Chondrocyte (in vitro differentiated cells): ENCODE results near the gene ZC3HAV1L. TPM values are rescaled to one million over a fixed set of nuclear protein-coding genes. Genes with fewer than 3 reads are reported as not detected.

ENCODE experiments used
- DNase-seq: peaks from one replicate; pipeline ENCODE4 v3.0.0; 2021; ENCODE audit warnings: mixed read lengths, low spot score
- H3K27ac Mint-ChIP-seq: one replicate; pipeline ENCODE4 v1.8.0; 2021; ENCODE audit warnings: mild to moderate bottlenecking, moderate library complexity, mixed read lengths; ENCODE audit not compliant: unreplicated experiment
- H3K27me3 Mint-ChIP-seq: 2 replicates; pipeline ENCODE4 v1.8.0; 2021; ENCODE audit warnings: low read depth, mixed read lengths
- H3K36me3 Mint-ChIP-seq: 2 replicates; pipeline ENCODE4 v1.8.0; 2021; ENCODE audit warnings: low read depth, mixed read lengths
- H3K4me1 Mint-ChIP-seq: 2 replicates; pipeline ENCODE4 v1.8.0; 2021; ENCODE audit warnings: low read depth, mild to moderate bottlenecking, mixed read lengths
- H3K4me3 Mint-ChIP-seq: one replicate; pipeline ENCODE4 v1.8.0; 2021; ENCODE audit warnings: mild to moderate bottlenecking, moderate library complexity, mixed read lengths; ENCODE audit not compliant: unreplicated experiment
- H3K9me3 Mint-ChIP-seq: 2 replicates; pipeline ENCODE4 v1.8.0; 2021; ENCODE audit warnings: low read depth, mixed read lengths
- total RNA-seq: library from RNA; stranded (reverse); gene quantifications from 3 replicates; pipeline ENCODE4 v1.2.1, GENCODE V29; 2021
- TF ChIP-seq, protein P1 (sequence below): fragments of 200-600 bp; sonication (generic); IDR thresholded peaks from 2 replicates; pipeline ENCODE4 v1.5.0; 2021; ENCODE audit warnings: antibody characterized with exemption, mild to moderate bottlenecking, moderate library complexity

Gene ZC3HAV1L
- total RNA-seq, 1 donor from 2014 or later = 9.9 TPM

DNA sequence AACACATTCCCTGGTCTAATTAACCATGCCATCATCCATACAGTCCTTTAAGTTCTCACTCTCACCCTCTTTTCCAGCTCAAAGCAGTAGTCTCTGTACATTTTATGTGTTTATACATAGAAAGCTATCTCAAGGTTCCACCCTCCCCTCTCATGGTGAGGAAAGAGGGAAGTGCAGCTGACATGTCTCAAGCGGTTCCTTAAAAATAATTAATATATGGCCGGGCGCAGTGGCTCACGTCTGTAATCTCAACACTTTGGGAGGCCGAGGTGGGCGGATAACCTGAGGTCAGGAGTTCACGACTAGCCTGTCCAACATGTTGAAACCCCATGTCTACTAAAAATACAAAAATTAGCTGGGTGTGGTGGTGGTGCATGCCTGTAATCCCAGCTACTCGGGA, 37.0 kb upstream of the ZC3HAV1L start:
- peaks cover 7% of the 10 kb centered on the region for H3K4me1 Mint-ChIP-seq
- no peaks in the 10 kb centered on the region for H3K9me3 Mint-ChIP-seq
- no peak overlapping the region for H3K4me3 Mint-ChIP-seq
- H3K36me3 Mint-ChIP-seq = peaks cover 26% of the 10 kb centered on the region
- H3K27ac Mint-ChIP-seq = no peak overlapping the region
- no peak for DNase-seq
- TF ChIP-seq, protein P1, sequence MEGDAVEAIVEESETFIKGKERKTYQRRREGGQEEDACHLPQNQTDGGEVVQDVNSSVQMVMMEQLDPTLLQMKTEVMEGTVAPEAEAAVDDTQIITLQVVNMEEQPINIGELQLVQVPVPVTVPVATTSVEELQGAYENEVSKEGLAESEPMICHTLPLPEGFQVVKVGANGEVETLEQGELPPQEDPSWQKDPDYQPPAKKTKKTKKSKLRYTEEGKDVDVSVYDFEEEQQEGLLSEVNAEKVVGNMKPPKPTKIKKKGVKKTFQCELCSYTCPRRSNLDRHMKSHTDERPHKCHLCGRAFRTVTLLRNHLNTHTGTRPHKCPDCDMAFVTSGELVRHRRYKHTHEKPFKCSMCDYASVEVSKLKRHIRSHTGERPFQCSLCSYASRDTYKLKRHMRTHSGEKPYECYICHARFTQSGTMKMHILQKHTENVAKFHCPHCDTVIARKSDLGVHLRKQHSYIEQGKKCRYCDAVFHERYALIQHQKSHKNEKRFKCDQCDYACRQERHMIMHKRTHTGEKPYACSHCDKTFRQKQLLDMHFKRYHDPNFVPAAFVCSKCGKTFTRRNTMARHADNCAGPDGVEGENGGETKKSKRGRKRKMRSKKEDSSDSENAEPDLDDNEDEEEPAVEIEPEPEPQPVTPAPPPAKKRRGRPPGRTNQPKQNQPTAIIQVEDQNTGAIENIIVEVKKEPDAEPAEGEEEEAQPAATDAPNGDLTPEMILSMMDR = no peak
- H3K27me3 Mint-ChIP-seq = no peaks in the 10 kb centered on the region

DNA sequence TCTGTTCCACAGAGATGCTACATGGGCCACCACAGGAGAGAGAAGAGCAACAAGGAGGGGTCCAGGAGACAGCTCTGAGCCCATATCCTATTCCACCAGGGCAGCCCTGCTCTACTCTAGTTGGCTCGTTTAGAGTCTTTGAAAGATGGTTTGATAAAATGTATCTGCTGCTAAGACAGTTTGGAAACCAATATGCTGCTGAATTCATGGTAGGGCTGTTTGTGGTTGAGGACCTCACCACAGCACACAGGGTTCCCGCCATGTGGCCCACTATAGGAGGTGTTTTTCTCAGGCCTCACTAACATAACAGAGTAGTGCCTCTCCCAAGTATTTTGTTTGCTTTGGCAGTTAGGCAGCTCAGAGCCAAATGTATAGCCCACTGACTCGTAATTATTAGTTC, 35.8 kb upstream of the ZC3HAV1L start:
- peaks cover 7% of the 10 kb centered on the region for H3K4me1 Mint-ChIP-seq
- peaks cover 28% of the 10 kb centered on the region for H3K36me3 Mint-ChIP-seq
- DNase-seq = no peak
- H3K27me3 Mint-ChIP-seq = no peaks in the 10 kb centered on the region
- TF ChIP-seq, protein P1 = no peak
- no peak overlapping the region for H3K4me3 Mint-ChIP-seq
- H3K9me3 Mint-ChIP-seq = no peaks in the 10 kb centered on the region
- no peak overlapping the region for H3K27ac Mint-ChIP-seq

DNA sequence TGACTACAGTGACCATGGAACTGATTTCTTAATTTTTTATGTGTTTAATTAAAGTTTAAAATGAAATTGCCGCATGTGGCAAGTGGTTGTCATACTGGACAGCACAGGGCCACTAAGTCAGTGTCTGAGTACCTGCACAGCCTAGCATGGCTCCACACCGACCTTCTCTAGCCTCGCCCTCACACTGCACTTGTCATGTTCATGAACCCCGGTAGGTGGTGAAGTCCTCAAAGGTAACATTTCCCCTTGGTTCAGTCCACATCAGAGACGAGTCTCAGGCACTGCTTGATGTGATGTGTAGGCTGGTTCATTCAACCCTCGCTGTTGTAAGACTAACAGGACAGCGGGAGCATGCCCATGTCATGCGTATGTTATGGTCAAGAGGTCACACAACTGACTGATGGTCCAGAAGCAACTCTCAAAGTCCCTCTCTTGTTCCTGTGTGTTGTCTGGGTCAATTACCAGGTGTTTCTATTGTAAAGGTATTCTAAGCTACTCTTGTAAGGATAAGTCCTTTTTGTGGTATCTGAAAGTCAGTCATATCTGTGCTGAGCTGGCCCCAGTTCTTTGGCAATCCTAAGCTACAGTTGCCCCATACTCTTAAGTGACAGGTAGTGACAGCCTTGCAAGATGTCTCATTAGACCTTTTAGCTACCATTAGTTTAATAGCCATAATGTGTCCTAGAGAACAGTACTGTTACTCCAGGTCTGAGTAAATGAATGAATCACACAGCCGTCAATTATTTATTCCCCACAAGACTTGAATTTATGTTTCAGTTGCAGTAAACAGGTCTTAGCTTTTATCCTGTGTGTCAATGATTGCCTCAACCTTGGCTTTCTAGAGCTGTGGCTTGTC, 32.9 kb upstream of the ZC3HAV1L start:
- no peak overlapping the region for H3K27ac Mint-ChIP-seq
- no peaks in the 10 kb centered on the region for H3K9me3 Mint-ChIP-seq
- TF ChIP-seq, protein P1 = no peak
- H3K4me3 Mint-ChIP-seq = no peak overlapping the region
- no peak for DNase-seq
- H3K36me3 Mint-ChIP-seq = peaks cover 30% of the 10 kb centered on the region
- no peaks in the 10 kb centered on the region for H3K27me3 Mint-ChIP-seq
- H3K4me1 Mint-ChIP-seq = no peaks in the 10 kb centered on the region

DNA sequence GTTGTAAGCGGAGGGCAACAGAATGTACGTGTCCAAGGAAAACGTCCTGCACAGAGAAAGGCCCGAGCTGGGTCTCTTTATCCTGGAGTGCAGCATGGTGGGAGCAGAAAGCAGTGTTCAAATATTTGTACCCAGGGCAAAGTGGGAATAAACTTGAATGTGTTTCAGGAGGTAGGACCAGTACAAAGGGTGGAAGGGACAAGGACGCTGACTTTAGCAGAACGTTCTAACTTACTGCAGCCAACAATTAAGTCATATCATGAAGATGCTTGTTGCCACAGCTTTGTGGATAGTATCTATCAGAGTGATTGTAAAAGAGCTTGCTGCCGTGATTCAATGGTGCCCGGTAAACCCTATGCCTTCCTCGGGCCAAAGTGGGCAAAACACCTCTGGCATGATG, 30.5 kb upstream of the ZC3HAV1L start:
- Mint-ChIP-seq H3K36me3 (peaks cover 22% of the 10 kb centered on the region), H3K9me3 (no peaks in the 10 kb centered on the region)

DNA sequence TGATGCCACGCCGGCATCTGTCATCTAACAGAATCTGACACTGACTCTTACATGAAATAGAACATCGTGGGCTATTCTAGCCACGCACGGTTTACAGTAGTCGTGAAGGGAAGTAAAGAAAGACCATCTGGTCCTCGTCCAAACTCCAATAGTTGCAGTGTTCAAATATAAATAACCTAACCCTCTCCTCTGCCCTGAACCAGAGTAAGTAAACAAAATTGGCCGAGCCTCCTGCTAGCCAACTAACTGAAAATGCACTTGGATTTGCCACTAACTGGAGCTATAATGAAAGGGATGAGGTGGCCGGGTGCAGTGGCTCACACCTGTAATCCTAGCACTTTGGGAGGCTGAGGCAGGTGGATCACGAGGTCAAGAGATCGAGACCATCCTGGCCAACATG, 29.5 kb upstream of the ZC3HAV1L start:
- no peak overlapping the region for H3K4me3 Mint-ChIP-seq
- no peaks in the 10 kb centered on the region for H3K9me3 Mint-ChIP-seq
- TF ChIP-seq, protein P1 = no peak
- H3K27ac Mint-ChIP-seq = no peak overlapping the region
- H3K27me3 Mint-ChIP-seq = no peaks in the 10 kb centered on the region
- DNase-seq = no peak
- peaks cover 23% of the 10 kb centered on the region for H3K36me3 Mint-ChIP-seq
- H3K4me1 Mint-ChIP-seq = peaks cover 5% of the 10 kb centered on the region

More for the DNA sequence above, 30.5 kb upstream of the ZC3HAV1L start:
- no peak overlapping the region for H3K27ac Mint-ChIP-seq
- H3K27me3 Mint-ChIP-seq = no peaks in the 10 kb centered on the region
- TF ChIP-seq, protein P1 = no peak
- H3K4me1 Mint-ChIP-seq = no peaks in the 10 kb centered on the region
- DNase-seq = no peak
- no peak overlapping the region for H3K4me3 Mint-ChIP-seq
